Calu3 (cell line): Measurements from ENCODE around the gene TRMT61B. TPM values are rescaled to one million over a fixed set of nuclear protein-coding genes. Genes with fewer than 3 reads are reported as not detected.
A peak's percentile ranks its signal among the peaks of the same experiment; 100 is the strongest.

Experiments used
- BruUV-seq: library from RNA; stranded (reverse); fragments of 400-500 nt; replicated peaks from 2 replicates; lab custom pipeline; 2021; lab: Mats Ljungman, UMichigan
- CTCF ChIA-PET: fragments of 300-600 bp; sonication (Branson Sonifier 250); formaldehyde crosslinking; loops from one replicate; lab custom pipeline; 2022; ENCODE audit warnings: antibody characterized with exemption; lab: Charles Lee
- DNase-seq: peaks from one replicate; pipeline ENCODE4 v3.0.0; 2022
- H3K27ac Mint-ChIP-seq: one replicate; pipeline ENCODE4 v1.8.0; 2022; ENCODE audit warnings: mixed read lengths; ENCODE audit not compliant: unreplicated experiment
- H3K27me3 Mint-ChIP-seq: one replicate; pipeline ENCODE4 v1.8.0; 2022; ENCODE audit warnings: mixed read lengths; ENCODE audit not compliant: unreplicated experiment
- H3K36me3 Mint-ChIP-seq: one replicate; pipeline ENCODE4 v1.8.0; 2022; ENCODE audit warnings: mild to moderate bottlenecking, moderate library complexity, mixed read lengths; ENCODE audit not compliant: insufficient read depth, unreplicated experiment
- H3K4me1 Mint-ChIP-seq: one replicate; pipeline ENCODE4 v1.8.0; 2022; ENCODE audit warnings: mild to moderate bottlenecking, low read depth, mixed read lengths; ENCODE audit not compliant: unreplicated experiment
- H3K4me3 Mint-ChIP-seq: one replicate; pipeline ENCODE4 v1.8.0; 2022; ENCODE audit warnings: mild to moderate bottlenecking, low read depth, moderate library complexity, mixed read lengths; ENCODE audit not compliant: unreplicated experiment
- H3K9me3 Mint-ChIP-seq: one replicate; pipeline ENCODE4 v1.8.0; 2022; ENCODE audit warnings: low read depth, mixed read lengths; ENCODE audit not compliant: unreplicated experiment
- intact Hi-C: fragments of 100-400 bp; cut with micrococcal nuclease; formaldehyde crosslinking; loops from one replicate; pipeline ENCODE4 v1.10.0; 2022; ENCODE audit not compliant: unreplicated experiment
- total RNA-seq: library from RNA; stranded (reverse); gene quantifications from 2 replicates; pipeline ENCODE4 v1.2.3, GENCODE V29; 2022
- TF ChIP-seq, protein P1 (sequence below): fragments of 200-600 bp; IDR thresholded peaks from one replicate; pipeline ENCODE4 v1.8.0; 2022; ENCODE audit warnings: antibody characterized with exemption; ENCODE audit not compliant: unreplicated experiment

TRMT61B gene
- total RNA-seq, 1 experiment from 2014 or later, result 17.0 TPM

DNA sequence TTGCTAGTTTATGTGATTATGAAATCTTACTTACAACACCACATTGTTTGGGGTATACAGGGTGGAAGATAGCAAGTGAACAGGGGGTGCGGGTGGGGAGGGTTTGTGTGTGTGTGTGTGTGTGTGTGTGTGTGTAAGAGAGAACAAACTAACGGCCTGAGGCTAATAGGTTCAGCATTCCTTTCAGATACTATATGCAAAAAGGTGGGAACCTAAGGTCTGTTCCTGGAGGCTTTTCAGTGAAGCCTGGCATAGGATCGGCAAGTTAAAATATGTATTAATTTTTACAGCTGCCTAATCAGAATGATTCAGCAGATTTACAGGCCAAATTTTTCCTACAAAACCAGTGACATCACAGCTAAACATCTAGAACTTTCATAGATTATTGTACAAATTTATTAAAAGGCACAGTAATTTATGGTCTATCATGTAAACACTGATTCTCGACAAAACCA is 67.1 kb downstream of the TRMT61B start:
- Mint-ChIP-seq H3K27ac (peak overlapping the region; percentile 30), H3K27me3 (no peaks in the 10 kb centered on the region), H3K4me3 (no peak overlapping the region), H3K9me3 (no peaks in the 10 kb centered on the region), H3K36me3 (peaks cover 56% of the 10 kb centered on the region), H3K4me1 (no peaks in the 10 kb centered on the region)
- intact Hi-C loops, result no loop called here
- CTCF ChIA-PET, result no interaction called here
- BruUV-seq, result no TSS peak
- DNase-seq, result no peak
- TF ChIP-seq, protein P1, sequence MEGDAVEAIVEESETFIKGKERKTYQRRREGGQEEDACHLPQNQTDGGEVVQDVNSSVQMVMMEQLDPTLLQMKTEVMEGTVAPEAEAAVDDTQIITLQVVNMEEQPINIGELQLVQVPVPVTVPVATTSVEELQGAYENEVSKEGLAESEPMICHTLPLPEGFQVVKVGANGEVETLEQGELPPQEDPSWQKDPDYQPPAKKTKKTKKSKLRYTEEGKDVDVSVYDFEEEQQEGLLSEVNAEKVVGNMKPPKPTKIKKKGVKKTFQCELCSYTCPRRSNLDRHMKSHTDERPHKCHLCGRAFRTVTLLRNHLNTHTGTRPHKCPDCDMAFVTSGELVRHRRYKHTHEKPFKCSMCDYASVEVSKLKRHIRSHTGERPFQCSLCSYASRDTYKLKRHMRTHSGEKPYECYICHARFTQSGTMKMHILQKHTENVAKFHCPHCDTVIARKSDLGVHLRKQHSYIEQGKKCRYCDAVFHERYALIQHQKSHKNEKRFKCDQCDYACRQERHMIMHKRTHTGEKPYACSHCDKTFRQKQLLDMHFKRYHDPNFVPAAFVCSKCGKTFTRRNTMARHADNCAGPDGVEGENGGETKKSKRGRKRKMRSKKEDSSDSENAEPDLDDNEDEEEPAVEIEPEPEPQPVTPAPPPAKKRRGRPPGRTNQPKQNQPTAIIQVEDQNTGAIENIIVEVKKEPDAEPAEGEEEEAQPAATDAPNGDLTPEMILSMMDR, result no peak

DNA sequence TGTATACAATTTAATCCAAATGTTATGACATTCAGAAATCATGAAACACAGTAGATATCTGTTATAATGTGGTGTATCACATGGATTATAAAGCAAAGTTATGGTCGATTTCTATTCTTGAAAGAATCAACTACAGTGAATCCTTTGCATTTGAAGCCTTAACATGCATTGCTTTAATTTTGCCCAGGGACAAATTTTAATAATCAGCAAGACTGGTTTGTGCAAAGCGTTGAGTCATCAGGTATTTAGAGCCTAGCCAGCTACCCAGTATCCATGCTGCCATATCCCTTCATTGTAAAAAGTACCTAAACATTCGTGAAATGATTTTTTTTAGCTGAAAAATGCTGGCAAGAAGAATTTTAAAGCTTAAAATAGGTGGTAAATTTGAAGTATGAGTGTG is 68.4 kb downstream of the TRMT61B start:
- Mint-ChIP-seq H3K4me1 (peaks cover 9% of the 10 kb centered on the region), H3K36me3 (peaks cover 46% of the 10 kb centered on the region), H3K27me3 (no peaks in the 10 kb centered on the region), H3K4me3 (no peak overlapping the region), H3K9me3 (no peaks in the 10 kb centered on the region), H3K27ac (no peak overlapping the region)
- CTCF ChIA-PET, result interaction anchor here (0.5 kb wide), 1 partner anchor 33 kb away, joined by 3 read pairs; no protein-coding TSS in a partner anchor
- TF ChIP-seq, protein P1, result no peak
- BruUV-seq, result no TSS peak
- DNase-seq, result no peak
- intact Hi-C loops, result no loop called here

Other genes with a start within 250 kb of the TRMT61B start
- gene PPP1CB, start 118.5 kb downstream of the TRMT61B start, total RNA-seq, result 218 and 235 TPM in 2 replicates
- gene SPDYA, start 59.5 kb downstream of the TRMT61B start, total RNA-seq, result 1.2 and 2.0 TPM in 2 replicates
- 84.4 and 85.6 TPM in 2 replicates for gene WDR43, start 24.4 kb upstream of the TRMT61B start, total RNA-seq
- gene TOGARAM2, start 111.0 kb upstream of the TRMT61B start, total RNA-seq, result 0.47 and 0.85 TPM in 2 replicates
- gene PCARE, start 204.2 kb upstream of the TRMT61B start, total RNA-seq, result not detected in 2 replicates
- 136 and 184 TPM in 2 replicates for gene CLIP4, start 245.1 kb upstream of the TRMT61B start, total RNA-seq